GM18502 (cell line): ENCODE results near the gene DPYSL4.

Experiments used
- ATAC-seq: cut with Tn5 transposase; IDR thresholded peaks from one replicate; pipeline ENCODE4 v1.9.1; 2021; ENCODE audit warnings: mild to moderate bottlenecking; ENCODE audit not compliant: unreplicated experiment, poor library complexity

Gene DPYSL4

GRCh38 chr10:132223611-132224342 lies 37.0 kb downstream of the DPYSL4 start:
- ATAC-seq: no peak

- no peak for ATAC-seq
These were observed 37.8 kb downstream of the DPYSL4 start for GRCh38 chr10:132224343-132225072.

- no peak for ATAC-seq
These were observed 38.5 kb downstream of the DPYSL4 start for GRCh38 chr10:132225073-132225848.

GRCh38 chr10:132225849-132226205 lies 39.1 kb downstream of the DPYSL4 start:
- no peak for ATAC-seq

GRCh38 chr10:132226586-132227405 lies 40.0 kb downstream of the DPYSL4 start:
- ATAC-seq: no peak

- no peak for ATAC-seq
These were observed 41.2 kb downstream of the DPYSL4 start for GRCh38 chr10:132227851-132228390.

GRCh38 chr10:132228616-132229015 lies 41.9 kb downstream of the DPYSL4 start:
- ATAC-seq: no peak

GRCh38 chr10:132229096-132229495 lies 42.3 kb downstream of the DPYSL4 start:
- ATAC-seq: no peak

- peak; percentile 80 for ATAC-seq
These were observed 43.2 kb downstream of the DPYSL4 start for GRCh38 chr10:132229834-132230556.

GRCh38 chr10:132230557-132231210 lies 43.9 kb downstream of the DPYSL4 start:
- ATAC-seq: no peak

GRCh38 chr10:132231656-132232022 lies 44.9 kb downstream of the DPYSL4 start:
- ATAC-seq: no peak

GRCh38 chr10:132232023-132232951 lies 45.5 kb downstream of the DPYSL4 start:
- ATAC-seq: peak; percentile 36

- no peak for ATAC-seq
These were observed 46.2 kb downstream of the DPYSL4 start for GRCh38 chr10:132232981-132233380.

GRCh38 chr10:132233501-132234085 lies 46.8 kb downstream of the DPYSL4 start:
- no peak for ATAC-seq

- no peak for ATAC-seq
These were observed 48.1 kb downstream of the DPYSL4 start for GRCh38 chr10:132234860-132235259.

- ATAC-seq: no peak
These were observed 49.4 kb downstream of the DPYSL4 start for GRCh38 chr10:132236161-132236560.

GRCh38 chr10:132236881-132237280 lies 50.1 kb downstream of the DPYSL4 start:
- ATAC-seq: no peak
